DMS114 treated with DMSO at 0.1 percent for 48 hours (cell line): ENCODE measurements around the gene AIRE.

Experiments
- DNase-seq: peaks from one replicate; lab custom pipeline; 2025; ENCODE audit not compliant: unreplicated experiment; lab: John Stamatoyannopoulos, UW

Gene AIRE

DNA sequence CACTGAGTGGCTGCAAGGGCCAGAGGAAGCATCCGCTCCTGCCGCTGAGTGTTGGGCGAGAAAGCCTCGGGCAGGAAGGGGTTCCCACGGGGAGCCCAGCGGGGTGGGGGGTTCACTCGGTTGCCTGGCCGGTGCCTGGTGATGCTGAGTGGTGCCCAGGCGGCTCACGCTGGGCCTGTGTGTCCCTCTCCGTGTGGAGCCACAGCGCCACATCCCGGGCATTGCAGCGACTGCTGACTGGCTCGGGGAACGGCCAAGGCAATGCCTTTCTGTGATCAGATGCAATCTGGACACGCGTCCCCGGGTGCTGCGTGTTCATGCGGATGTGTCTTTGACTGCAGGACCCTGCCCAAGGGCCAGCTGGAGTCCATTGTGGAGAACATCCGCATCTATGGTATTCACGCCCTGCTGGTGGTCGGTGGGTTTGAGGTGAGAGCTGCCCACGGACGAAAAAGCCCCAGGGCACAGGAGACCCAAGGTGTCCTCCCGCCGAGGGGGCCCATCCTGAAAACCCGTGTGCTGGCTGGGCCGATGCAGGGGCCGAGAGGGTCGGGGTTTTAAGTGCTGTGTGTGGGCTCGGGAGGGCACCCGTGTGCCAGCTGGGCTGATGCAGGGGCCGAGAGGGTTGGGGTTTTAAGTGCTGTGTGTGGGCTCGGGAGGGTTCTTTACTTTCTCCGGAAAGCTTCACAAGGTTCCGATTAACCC lies 37.1 kb downstream of the AIRE start:
- no peak for DNase-seq

DNA sequence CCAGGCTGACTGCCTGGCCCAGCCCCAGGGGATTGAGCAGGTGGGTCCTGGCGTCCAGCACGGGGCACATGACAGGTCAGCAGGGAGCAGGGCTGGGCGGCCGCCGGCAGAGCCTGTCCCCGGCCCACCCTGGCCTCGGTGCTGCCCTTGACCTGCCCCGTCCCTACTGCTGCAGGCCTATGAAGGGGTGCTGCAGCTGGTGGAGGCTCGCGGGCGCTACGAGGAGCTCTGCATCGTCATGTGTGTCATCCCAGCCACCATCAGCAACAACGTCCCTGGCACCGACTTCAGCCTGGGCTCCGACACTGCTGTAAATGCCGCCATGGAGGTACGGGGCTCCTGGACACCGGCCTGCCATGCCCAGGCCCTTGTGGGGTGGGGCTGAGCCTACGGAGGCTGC lies 37.9 kb downstream of the AIRE start:
- no peak for DNase-seq

DNA sequence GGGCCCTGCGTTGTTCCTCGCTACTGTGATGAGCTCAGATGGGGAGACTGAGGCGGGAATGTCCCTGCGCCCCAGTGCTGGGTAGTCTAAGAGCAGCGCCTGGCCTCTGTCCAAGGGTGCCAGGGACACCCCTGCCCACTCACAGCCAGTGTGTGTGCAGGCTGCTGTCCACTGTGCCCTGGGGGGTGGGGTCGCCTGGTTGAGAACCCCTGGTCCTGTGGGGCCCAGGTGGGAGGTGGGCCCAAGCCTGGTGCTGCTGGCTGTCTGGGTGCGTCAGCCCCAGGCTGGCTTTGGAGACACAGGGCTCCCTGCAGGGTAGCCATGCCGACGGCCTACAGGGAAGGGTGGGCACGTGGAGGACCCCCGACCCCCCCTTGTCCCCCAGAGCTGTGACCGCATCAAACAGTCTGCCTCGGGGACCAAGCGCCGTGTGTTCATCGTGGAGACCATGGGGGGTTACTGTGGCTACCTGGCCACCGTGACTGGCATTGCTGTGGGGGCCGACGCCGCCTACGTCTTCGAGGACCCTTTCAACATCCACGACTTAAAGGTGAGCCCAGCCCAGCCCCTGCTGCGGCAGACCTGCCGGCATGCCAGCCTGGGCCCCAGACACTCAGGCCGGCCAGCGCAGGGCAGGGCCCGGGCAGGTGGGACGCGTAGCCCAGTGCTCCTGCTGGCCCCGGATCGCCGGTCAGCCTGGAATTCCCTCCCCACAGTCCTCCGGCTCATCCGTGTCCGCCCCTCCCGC lies 38.6 kb downstream of the AIRE start:
- no peak for DNase-seq

DNA sequence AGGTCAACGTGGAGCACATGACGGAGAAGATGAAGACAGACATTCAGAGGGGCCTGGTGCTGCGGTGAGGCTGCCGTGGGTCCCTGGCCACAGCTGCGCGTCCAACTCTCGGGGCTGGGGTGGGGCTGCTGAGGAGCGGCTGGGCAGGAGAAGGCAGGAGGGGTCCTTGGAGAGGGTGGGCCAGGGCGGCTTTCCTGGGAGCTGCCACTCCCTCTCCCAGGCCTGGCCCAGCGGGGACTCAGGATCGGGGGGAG lies 39.1 kb downstream of the AIRE start:
- DNase-seq, result no peak

DNA sequence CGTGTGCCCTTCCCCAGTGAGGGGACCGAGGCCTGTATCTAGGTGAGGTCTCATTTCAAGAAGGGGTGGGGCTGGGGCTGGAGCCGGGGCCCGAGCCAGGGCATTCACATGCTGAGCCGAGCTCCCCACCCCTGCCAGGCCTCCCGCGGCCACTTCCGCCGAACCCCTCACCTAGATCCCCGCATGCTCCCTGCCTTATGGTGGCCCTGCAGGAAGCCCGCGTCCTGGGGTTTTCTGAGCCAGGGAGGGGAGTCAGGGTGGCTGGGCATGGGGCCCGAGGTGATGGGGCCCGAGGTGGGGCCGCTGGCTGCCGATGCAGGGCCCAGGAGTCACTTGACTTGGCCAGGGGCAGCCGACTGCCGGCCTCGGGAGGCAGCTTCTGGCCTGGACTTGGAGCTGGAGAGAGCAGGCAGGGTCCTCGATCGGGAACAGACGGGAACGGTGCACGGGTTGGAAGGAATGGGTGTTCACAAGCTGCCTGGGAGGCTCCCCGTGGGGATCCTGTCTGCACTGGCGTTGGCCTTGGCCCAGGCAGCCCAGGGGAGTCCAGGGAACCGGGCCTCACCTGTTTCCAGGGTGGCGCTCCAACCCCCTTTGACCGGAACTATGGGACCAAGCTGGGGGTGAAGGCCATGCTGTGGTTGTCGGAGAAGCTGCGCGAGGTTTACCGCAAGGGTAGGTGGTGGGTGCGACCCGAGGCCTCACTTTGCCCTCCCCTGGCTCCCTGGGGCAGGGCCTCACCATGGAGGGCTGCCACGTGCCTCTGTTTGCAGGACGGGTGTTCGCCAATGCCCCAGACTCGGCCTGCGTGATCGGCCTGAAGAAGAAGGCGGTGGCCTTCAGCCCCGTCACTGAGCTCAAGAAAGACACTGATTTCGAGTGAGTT lies 40.0 kb downstream of the AIRE start:
- no peak for DNase-seq

DNA sequence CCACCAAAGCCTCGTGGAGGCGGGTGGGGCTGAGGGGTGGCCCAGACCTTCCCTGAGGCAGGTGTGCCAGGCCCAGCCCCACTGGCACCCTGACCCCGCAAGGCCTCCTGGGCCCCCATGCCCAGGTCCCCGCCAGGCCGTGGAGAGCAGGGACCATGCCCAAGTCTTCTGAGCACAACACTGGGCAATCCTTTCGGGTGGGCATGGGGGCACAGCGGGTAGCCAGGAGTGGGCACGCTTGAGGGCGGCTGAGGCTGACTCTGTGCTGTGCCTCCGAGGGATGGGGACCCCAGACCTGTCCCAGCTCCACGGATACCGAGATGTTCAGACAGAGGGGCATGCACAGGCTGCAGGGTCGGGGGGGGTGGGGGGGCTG lies 40.6 kb downstream of the AIRE start:
- no peak for DNase-seq

DNA sequence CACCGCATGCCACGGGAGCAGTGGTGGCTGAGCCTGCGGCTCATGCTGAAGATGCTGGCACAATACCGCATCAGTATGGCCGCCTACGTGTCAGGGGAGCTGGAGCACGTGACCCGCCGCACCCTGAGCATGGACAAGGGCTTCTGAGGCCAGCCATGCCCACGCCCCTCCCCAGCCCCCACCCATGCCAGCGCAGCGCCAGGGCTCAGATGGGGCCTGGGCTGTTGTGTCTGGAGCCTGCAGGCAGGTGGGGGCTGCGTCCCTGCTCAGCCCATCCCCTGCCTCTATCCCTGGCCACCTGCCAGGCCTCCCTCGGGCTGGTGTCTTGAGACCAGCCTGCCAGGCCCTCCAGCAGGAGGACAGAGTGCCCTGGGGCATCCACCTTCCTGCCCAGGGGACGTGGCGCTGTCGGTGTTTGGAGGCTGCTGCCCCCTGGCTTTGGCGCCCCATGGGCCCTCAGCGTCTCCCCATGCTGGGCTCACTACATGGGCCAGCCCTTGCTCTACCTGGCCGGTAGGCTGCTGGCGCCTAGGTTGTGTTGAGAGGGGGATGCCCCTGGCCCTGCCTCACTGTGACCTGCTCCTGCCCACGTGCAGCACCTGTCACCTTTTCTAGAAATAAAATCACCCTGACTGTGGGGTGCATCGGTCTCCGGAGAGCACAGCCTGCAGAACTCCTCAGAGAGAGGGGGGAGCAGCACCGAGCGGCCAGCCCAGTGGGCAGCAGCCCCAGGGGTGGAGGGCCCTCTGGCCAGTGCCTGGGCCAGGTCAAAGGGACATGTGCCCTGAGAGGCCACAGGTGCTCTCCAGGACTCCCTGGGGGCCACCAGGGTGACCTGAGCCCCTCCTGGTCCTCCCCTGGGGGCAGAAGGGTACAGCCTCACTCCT lies 41.3 kb downstream of the AIRE start:
- DNase-seq, result no peak

DNA sequence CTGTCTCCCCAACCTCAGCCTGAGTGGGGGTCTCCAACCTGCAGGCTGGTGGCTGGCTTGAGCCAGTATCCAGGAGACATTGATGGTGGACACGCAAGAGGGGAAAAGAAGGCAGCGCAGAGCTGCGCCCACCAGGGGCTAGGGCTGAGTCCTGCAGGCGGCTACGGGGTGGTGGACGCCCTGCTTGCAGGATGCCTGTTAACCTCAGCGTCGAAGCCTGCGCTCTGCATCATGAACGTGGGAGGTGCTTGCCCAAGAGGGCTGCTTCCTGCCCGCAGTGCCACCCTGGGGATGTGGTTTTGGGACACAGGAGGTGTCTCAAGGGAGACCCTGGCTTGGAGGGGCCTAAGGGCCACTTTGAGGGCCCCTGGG lies 41.9 kb downstream of the AIRE start:
- DNase-seq, result no peak

DNA sequence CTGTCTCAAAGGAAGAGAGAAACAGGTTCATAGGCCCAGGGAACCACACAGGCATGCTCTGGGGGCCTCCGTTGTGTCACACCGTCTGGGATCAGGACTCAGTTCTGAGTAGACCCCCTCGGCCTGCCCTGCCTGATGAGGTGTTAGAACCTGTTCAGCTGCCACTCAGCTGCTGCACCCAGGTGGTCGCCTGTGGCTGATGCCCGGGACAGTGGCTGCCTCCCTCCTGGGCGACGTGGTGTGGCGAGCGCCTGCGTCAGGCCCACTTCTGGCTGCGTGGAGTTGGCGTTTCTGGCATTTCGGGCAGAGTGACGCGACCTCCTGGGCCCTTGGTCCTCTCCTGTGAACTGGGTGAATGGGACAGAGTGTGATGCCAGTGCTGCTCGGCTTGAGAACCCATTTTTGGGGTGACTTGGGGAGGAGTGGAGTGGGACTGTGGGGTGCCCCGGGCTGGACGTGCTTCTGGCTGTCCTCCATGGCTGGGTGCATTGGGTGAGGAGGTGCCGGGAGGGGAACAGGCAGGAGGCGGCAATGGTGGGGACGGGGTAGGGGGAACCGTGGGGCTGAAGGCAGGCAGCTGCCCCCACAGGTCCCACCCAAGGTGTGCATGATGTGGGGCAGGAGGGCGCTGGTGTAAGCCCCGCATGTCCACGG lies 42.7 kb downstream of the AIRE start:
- no peak for DNase-seq

DNA sequence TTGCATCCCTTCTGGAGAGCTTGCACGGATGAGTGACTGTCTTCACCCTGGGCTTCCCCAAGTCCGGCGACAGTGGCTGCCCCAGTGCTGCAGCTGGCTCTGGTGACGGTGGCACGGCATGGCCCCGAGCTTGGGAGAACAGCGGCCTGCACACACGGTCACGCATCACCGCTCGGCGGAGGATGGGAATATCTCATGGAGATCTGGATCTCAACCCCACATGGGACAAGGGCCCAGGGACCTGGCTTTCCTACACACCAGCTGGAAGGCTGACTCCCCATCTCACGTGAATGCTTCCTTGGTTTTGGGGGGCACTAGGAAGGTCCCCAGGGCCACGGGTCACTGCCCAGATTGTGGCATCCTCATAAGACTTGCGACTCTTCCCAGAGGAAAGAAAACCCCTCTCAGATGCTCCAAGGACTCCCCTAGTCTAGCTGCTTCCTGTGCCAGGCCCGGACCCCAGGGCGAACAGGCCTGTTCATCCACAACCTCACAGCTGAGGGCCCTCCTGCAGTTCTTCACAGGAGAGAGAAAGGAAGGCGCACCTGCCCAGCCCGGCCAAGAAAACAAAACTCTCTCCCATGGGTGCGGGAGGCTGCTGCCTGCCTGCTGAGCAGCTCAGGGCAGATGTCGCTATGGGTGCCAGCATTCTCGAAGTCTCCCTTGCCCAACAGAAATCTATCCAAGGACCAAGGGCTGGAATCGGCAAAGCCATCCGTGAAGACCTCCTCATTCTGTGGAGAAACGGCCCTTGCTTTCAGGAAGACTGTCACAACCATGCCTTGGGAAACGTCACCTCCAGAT lies 43.6 kb downstream of the AIRE start:
- no peak for DNase-seq

DNA sequence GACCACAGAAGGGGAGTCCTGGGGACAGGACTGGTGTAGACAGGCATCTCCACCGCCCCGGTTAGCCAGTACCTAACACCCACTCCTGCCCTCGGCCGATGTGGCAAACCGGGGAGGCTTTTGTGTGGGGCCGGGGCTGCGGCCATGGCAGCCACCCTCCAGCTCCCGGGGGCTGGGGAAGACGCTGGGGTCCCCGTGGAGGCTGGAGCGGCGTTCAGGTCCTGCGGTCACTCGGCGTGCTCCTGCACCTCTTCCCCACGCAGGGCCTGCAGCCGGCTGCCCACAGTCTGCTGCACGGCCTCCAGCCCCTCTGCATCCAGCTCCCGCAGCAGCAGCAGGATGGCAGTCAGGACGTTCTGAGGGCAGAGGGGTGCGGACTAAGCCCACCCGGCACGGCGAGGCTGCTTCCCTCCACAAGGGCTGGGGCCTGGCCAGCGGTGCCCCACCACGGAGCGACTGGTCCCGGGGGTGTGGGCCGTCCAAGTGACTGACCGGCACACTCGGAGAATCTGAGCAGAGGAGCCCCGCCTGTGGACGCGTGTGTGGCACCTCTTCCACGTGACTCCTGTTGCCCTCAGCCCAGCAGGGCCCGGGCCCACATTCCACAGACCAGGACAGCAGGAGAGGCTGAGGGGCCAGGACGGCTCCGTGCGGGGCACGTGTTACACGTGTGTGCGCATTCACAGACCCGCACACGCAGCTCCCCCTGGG lies 44.5 kb downstream of the AIRE start:
- DNase-seq, result no peak

DNA sequence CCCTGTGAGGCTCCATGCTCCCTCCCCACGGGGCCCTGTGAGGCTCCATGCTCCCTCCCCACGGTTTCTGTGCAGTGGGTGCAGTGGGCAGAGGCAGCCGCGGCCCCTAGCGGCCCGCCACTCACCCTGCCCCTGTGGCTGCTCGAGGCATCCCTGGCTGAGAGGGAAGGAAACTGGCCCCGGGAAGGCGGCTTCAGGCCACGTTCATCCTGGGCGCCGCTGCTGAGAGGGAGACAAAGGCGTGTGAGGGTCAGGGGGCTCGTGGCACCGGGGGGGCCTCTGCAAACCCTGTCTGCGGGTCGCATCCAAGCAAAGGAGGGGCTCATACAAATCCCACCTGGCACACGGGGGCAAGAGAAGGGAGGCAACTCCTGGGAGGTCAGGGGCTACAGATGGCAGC lies 45.0 kb downstream of the AIRE start:
- DNase-seq, result no peak

DNA sequence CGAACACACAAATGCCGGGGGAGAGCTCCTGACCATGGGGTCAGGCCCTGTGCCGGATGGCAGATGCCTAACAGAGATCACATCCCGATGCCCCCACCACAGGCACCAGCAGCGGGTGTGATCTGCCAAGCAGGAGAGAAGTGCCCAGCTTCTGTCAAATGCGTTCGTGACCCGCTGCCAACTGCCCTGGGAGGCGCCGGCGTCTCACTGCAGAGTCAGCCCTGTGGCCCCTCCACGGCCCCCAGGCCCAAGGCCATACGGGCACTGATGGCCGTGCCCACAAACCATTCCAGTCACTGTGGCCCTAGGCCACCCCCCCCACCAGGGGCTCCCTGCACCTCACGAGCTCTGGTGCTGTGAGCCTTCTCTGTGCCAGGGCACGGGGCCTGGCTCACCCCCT lies 45.5 kb downstream of the AIRE start:
- no peak for DNase-seq

DNA sequence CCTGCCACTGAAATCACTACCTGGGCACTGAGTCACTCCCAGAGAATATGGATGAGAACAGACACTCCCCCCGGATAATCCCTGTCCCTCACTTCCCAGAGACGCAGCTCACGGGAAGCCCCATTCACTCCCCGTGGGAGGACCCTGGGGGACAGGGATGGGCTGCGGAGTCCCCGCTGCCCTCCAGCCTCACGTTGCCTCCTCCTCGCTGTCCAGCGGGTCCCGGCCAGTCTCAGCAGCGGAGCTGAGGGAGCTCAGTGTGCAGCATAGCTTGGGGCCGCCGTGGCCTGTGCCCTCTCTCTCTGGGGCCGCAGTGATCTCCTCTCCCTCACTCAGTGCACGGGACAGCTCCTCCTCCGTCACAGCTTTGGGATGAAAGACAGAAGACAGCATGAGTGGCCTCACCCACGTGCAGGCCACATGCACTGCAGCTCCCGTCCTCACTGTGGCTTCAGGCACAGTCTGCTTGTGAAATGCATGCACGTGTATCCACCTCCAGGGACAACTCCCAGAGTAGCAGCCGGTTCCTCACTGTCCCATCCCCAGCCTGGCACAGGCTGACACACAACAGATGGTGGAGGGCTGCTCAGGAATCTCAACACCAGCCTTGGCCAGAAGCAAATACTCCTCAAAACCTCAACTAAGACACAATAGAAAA lies 46.1 kb downstream of the AIRE start:
- DNase-seq, result no peak

DNA sequence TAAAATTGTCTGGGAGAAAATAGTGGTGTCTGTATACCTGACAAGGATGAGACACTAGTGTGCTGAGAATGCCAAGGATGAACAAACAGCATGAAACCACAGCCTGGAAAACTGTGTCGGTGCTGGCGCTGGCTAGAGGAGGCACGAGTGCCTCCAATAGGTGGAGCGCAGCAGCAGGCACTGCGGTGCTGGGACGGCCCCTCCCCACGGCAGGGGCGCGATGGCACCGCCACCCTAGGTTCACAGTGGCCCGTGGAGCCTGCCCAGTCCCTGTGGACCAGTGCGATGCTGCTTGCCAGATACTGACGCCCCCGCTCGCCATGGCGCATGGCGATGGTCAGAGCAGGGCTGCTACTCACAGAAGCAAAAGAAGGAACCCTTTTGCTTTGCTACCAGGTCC lies 46.7 kb downstream of the AIRE start:
- no peak for DNase-seq

DNA sequence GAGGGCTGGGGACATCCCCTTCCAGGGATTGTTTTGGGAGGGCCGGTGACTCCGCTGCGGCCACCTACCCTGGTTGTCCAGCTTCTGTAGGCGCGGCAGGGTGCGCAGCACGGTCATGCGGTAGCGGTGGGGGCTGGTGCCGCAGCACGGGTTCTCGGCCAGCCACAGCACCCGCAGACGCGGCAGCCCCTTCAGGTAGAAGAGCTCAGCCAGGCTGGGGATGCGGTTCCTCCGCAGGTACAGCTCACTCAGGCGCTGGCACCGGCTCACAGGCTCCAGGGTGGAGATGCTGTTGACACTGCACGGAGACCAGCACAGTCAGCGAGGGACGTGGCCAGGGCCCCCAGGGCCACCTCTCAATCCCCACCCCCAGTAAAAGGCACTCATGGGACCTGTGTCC lies 47.3 kb downstream of the AIRE start:
- no peak for DNase-seq

DNA sequence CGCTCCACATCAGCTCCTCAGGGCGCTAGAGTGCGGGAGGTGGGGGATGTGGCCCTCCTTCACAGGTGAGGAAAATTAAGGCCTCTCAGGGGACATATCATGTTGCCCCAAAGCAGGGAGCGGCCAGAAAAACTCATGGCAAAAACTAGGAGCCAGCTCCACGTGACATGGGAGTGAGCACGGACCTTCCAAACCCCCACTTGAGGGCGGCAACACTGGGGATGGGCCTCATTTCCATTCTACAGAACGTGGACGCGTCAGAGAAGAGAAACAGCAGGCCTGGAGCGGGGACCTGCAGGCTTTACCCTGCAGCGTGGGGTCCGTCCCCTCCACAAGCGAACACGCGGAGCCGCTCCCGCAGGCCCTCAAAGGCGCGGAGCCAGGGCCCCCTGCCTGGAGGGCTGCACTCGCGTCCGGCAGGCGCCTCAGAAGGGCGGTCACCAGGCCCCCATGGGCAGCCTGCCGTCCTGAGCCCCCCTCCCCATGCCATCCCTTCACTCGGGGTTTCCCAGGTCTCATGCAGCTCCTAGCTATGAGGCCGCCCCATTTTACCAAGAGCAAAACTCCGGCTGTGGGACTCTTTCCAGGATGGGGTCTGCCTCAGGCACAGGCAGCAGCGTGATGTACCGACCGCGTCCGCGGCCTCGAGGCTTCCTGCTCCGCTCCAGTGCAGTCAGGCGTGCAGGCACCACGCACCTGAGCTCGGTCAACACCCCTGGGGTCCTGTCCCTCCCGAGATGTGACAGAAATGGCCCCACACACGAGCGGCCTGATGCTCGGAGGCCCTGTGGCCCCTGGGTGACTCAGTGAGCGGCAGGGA lies 48.0 kb downstream of the AIRE start:
- no peak for DNase-seq
